HG03196 (cell line): ENCODE results near the gene ARHGEF4.
A peak's percentile ranks its signal among the peaks of the same experiment; 100 is the strongest.
"Not testable (repeated sequence)": the region's sequence is repeated elsewhere in the genome, so short reads cannot be mapped to it uniquely, and the experiment has no call there.

Experiments used
- ATAC-seq: cut with Tn5 transposase; IDR thresholded peaks from one replicate; pipeline ENCODE4 v1.9.1; 2021; ENCODE audit not compliant: unreplicated experiment

Gene ARHGEF4

DNA sequence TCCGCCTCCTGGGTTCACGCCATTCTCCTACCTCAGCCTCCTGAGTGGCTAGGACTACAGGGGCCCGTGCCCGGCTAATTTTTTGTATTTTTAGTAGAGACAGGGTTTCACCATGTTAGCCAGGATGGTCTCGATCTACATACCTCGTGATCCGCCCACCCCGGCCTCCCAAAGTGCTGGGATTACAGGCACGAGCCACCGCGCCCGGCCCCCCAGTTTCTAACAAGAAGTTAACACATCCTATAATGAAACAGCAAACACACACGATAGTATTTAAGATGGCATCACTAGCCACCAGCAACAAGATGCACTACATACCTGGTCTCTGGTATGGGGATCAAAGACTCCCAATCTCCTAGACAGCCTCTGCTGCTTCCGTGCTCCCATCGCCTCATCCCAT, 238.9 kb downstream of the ARHGEF4 start:
- ATAC-seq, result not testable (repeated sequence)

GRCh38 chr2:131076707-131077106, 240.0 kb downstream of the ARHGEF4 start:
- ATAC-seq, result no peak

GRCh38 chr2:131077182-131077846, 240.6 kb downstream of the ARHGEF4 start:
- ATAC-seq, result no peak

- no peak for ATAC-seq
These were observed 241.3 kb downstream of the ARHGEF4 start for GRCh38 chr2:131077966-131078365.

GRCh38 chr2:131079931-131080330, 243.2 kb downstream of the ARHGEF4 start:
- ATAC-seq, result not testable (repeated sequence)

DNA sequence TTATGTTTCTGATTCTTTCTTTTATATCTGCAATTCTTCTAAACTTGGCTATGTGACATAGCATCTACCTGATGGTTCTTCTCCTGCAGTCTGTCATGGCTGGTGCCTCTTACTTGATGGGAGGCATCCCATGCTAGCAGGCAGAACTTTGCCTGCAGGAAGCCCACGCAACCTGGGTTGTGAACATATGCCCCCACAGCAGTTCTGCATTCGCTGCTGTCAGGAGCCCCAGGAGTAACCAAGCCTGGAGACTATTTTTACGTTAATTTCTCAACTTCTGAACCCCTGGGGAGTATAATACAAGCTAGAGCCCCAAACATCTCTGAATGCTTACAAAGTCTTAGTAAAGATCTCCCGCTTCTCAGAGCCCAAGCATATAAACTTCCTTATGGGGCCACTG, 244.5 kb downstream of the ARHGEF4 start:
- no peak for ATAC-seq

GRCh38 chr2:131085646-131086045, 248.9 kb downstream of the ARHGEF4 start:
- ATAC-seq, result no peak

GRCh38 chr2:131092458-131093005, 255.8 kb downstream of the ARHGEF4 start:
- no peak for ATAC-seq

GRCh38 chr2:131093006-131093695, 256.4 kb downstream of the ARHGEF4 start, which contains the start of gene FAM168B:
Gene FAM168B (minus strand): TSS chr2:131093460. CDS start chr2:131082646, 10,814 bp downstream.
- peak; percentile 81 for ATAC-seq

DNA sequence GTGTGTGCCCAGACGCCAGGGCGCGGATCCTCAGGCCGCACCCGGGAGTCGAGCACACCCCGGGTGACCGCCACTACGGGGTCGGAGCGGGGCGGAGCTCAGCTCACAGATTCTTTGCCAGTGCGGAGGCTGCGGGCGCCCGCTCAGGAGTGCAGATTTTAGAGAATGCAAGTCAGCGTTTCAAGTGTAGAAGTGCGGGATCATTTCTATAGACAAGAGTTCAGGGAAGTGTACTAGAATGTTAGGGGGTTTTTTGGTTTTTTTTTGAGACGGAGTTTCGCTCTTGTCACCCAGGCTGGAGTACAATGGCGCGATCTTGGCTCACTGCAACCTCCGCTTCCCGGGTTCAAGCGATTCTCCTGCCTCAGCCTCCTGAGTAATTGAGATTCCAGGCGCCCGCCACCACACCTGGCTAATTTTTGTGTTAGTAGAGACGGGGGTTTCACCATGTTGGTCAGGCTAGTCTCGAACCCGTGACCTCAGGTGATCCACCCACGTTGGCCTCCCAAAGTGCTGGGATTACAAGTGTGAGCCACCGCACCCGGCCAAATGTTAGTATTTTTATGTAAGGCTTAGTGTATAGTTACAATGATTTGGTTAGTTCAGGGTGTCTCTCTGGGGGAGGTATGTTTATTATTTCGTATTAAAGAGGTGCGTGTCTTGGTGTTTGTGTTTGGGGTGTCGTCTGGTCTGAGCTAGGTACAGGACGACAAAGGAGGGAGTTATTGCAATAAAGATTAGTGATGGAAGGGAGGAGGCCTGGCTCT, 257.2 kb downstream of the ARHGEF4 start:
- peak; percentile 70 for ATAC-seq

- ATAC-seq, result no peak
These were observed 258.0 kb downstream of the ARHGEF4 start for GRCh38 chr2:131094463-131095281.
